ENCODE data around the gene MADCAM1.

Gene MADCAM1

DNA sequence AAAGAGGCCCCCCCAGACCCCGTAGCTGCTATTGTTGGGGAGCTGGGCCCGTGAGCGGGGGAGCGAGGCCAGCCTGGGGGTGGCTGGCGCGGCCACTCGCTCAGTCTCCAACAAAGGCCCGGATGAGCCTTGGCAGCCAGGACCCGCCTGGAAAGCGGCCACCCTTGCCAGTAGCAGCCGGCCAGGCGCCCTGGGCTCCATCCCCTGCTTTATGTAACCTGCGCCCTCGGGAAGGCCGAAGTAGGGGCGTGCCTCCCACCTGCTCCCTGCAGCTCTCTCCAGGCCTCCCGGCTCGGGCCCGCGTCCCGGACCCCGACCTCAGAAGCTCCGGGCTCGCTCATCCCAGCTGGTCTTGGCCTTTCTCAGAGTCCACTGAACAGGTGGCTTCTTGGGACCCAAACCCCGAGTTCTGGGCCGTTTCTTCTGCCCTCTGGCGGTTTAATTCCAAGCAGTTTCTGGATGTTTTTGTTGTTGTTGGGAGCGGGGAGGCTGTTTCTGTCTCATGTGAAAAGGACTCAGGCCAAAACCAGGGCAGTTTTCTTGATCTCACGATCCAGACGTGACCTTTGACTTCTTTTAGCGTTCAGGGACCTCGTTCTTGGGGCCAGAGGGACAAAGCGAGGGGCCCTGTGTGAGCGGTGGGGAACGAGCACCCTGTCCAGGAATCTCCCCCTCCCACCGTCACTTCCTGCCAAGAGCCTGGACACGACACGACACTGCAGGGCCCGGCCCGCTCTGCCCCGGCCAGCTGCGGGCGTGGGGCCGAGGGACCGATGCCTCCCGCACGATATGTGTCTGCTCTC lies 36.5 kb downstream of the MADCAM1 start:
- TF ChIP-seq CTCF (conservative IDR thresholded peaks at IDR 0.05) (peak; percentile 76), ZFX (IDR thresholded peaks at IDR 0.05) (peak; percentile 31; the same call in 1 of the 2 replicates)
- peak overlapping the region; percentile 84 for H3K27ac ChIP-seq

DNA sequence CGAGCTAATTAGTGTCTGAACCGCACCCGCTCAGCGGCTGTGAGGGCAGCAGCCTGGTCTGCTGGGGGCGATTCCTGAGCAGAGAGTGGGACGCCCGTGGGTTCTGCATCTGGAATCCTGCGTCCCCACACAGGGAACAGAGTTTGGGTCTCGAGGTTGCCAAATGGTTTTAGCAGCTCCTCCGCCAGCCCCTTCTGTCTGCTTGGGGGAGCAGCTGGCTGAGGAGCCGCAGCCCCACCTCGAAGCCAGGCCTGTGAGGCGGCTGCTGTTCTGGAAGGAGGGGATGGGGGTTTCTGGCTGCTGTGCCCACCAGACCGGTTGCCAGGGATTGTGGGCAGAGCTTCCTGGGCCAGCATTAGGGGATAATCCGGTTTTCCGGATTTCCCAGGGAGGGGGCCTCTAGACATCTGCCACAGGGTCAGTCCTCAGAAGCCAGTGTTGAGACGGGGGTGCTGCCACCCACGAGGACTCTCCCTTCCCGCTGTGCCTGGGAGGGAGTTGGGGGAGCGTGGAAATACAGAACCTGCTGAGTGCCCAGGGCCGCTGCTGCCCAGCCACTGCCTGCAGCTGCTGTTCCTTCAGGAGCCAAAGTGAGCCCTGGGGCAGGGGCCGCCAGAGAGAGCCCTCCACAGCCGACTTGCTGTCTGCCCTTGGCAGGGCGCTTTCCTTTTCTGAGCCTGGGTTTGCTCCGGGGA lies 37.2 kb downstream of the MADCAM1 start:
- TF ChIP-seq CTCF (conservative IDR thresholded peaks at IDR 0.05) (no peak), ZFX (IDR thresholded peaks at IDR 0.05) (no peak)
- peak overlapping the region; percentile 84 for H3K27ac ChIP-seq

DNA sequence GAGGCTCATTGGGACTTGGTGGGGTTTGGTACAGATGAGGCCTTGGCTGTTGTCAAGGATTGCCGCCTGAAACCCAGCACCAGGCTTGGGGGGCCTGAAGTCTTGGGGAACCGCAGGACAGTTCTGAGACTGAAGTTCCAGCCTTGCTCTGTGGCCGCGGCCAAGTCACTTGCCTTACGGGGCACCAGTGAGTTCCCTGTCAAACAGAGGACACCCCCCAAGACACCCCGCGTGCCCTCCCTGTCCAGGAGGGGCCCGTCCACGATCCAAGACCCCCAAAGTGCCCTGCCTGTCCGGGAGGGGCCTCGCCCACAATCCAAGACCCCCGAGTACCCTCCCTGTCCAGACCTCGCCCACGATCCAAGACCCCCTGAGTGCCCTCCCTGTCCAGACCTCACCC lies 37.8 kb downstream of the MADCAM1 start:
- peak overlapping the region; percentile 84 for H3K27ac ChIP-seq
- TF ChIP-seq ZFX (IDR thresholded peaks at IDR 0.05) (no peak), CTCF (conservative IDR thresholded peaks at IDR 0.05) (no peak)

GRCh38 chr19:535017-535835 lies 38.9 kb downstream of the MADCAM1 start:
- H3K27ac ChIP-seq, result peak overlapping the region; percentile 68
- TF ChIP-seq ZFX (IDR thresholded peaks at IDR 0.05) (no peak; the same call in 1 of the 2 replicates), CTCF (conservative IDR thresholded peaks at IDR 0.05) (no peak)

DNA sequence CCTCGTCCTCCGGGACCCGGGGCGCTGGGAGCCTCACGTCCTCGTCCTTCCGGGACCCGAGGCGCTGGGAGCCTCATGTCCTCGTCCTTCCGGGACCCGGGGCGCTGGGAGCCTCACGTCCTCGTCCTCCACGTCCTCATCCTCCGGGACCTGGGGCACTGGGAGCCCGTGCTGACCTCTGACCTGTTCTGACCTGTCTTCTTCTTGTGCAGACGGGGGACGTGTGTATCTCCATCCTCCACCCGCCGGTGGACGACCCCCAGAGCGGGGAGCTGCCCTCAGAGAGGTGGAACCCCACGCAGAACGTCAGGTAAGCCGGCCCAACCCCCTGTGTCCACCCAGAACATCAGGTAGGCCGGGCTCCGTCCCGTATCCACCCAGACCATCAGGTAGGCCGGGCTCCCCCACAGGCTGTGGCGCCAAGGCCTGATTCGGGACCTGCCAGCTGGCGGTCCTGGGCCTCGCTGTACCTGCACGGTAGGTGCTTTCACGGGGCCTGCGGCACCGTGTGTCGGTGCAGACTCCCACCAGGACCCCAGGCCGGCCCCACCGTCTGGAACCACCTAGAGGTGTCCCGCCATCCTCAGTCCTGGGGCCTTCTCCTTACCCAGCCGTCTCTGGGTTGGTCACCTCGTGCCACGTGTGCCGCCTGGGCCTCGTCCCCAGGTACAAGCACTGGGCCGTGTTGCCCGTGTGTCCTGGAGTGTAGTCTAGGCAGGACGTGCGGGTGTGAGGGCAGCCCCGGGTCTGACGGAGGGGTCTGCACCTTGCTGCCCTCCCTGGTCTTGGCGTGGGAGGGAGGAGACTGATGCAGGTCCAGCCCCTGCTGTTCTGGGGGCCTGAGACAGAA lies 40.0 kb downstream of the MADCAM1 start:
- H3K27ac ChIP-seq, result peak overlapping the region; percentile 68
- TF ChIP-seq ZFX (IDR thresholded peaks at IDR 0.05) (no peak), CTCF (conservative IDR thresholded peaks at IDR 0.05) (no peak)

DNA sequence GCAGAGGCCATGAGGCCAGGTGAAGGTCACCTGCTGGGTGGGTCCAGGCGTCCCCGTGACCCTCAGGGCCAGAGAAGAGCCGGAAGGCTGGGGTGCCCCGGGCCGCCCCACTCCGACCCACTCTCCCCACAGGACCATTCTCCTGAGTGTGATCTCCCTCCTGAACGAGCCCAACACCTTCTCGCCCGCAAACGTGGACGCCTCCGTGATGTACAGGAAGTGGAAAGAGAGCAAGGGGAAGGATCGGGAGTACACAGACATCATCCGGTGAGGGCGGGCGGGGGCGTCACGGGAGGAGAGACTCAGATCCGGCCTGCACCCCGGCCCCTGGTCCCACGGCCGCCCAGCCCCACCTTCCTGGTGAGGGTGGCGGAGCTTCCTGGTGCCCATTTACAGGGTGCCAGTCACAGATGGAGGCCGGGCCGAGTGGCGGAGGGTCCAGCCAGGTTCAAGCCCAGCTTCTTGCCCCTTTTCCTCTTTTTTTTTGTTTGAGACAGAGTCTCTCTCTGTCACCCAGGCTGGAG lies 40.7 kb downstream of the MADCAM1 start:
- no peak overlapping the region for H3K27ac ChIP-seq
- TF ChIP-seq ZFX (IDR thresholded peaks at IDR 0.05) (no peak), CTCF (conservative IDR thresholded peaks at IDR 0.05) (no peak)

Data from C4-2B (cell line).